ENCODE results near the gene LRCH4.
"Not testable (repeated sequence)": the region's sequence is repeated elsewhere in the genome, so short reads cannot be mapped to it uniquely, and the experiment has no call there.

Gene LRCH4

GRCh38 chr7:100536695-100537094 is 49.2 kb downstream of the LRCH4 start:
- not testable (repeated sequence) for H3K36me3 ChIP-seq (ENCODE audit: control insufficient read depth in 1 of 2, insufficient read depth in 2 of 2, low read length in 2 of 2); H3K9me3 ChIP-seq (ENCODE audit: control insufficient read depth in 1 of 2, low read length in 2 of 2); H3K27ac ChIP-seq (ENCODE audit: low read length); H3K27me3 ChIP-seq (ENCODE audit: low read depth, low read length); H3K4me3 ChIP-seq (ENCODE audit: low read depth in 1 of 2, low read length in 2 of 2)
- H3K4me1 ChIP-seq (ENCODE audit: control insufficient read depth in 1 of 2, insufficient read depth in 2 of 2, low read length in 2 of 2): peaks cover 5 to 13% of the 10 kb centered on the region in 2 donors

DNA sequence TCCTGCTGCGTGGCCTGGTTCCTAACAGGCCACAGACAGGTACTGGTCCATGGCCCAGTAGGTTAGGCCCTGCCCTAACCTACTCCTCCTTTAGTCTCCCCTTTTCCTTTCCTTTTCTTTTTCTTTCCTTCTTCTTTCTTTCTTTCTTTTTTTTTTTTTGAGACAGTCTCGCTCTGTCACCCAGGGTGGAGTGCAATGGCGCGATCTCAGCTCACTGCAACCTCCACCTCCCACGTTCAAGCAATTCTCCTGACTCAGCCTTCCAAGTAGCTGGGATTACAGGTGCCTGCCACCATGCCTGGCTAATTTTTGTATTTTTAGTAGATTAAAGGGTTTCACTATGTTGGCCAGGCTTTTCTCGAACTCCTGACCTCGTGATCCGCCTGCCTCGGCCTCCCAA is 49.9 kb downstream of the LRCH4 start:
- H3K4me3 ChIP-seq (ENCODE audit: low read depth in 1 of 2, low read length in 2 of 2); H3K9me3 ChIP-seq (ENCODE audit: control insufficient read depth in 1 of 2, low read length in 2 of 2); H3K36me3 ChIP-seq (ENCODE audit: control insufficient read depth in 1 of 2, insufficient read depth in 2 of 2, low read length in 2 of 2); H3K27ac ChIP-seq (ENCODE audit: low read length); H3K27me3 ChIP-seq (ENCODE audit: low read depth, low read length): not testable (repeated sequence)
- H3K4me1 ChIP-seq (ENCODE audit: control insufficient read depth in 1 of 2, insufficient read depth in 2 of 2, low read length in 2 of 2): peaks cover 5 to 13% of the 10 kb centered on the region in 2 donors

DNA sequence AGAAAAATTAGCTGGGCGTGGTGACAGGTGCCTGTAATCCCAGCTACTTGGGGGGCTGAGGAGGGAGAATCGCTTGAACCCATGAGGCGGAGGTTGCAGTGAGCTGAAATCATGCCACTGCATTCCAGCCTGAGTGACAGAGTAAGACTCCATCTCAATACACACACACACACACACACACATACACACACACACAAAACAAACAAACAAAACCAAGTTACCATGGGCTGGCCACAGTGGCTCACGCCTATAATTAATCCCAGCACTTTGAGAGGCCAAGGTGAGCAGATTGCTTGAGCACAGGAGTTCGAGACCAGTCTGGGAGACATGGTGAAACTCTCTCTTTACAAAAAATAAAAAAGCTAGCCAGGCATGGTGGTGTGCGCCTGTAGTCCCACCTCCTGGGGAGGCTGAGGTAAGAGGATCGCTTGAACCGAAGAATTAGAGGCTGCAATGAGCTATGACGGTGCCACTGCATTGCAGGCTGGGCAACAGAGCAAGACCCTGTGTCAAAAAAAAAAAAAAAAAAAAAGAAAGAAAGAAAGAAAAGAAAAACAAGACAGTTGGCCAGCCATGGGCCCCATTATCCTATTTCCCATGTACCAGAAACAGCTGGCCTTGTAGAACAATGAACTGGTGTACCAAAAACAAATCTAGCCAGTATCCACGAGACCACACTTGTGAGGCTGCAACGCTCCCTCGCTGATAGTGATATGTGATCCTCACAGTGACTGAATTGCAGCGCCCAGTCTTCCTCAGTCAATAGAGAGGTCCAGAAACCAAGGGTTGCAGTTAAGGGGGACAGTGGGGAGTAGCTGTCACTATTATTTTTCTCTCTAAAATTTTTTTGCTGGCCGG is 53.5 kb downstream of the LRCH4 start:
- H3K9me3 ChIP-seq (ENCODE audit: control insufficient read depth in 1 of 2, low read length in 2 of 2): no peaks in the 10 kb centered on the region
- H3K36me3 ChIP-seq (ENCODE audit: control insufficient read depth in 1 of 2, insufficient read depth in 2 of 2, low read length in 2 of 2): no peaks in the 10 kb centered on the region
- no peak overlapping the region for H3K27ac ChIP-seq (ENCODE audit: low read length)
- H3K27me3 ChIP-seq (ENCODE audit: low read depth, low read length): no peaks in the 10 kb centered on the region
- H3K4me1 ChIP-seq (ENCODE audit: control insufficient read depth in 1 of 2, insufficient read depth in 2 of 2, low read length in 2 of 2): no peaks in the 10 kb centered on the region
- no peak overlapping the region for H3K4me3 ChIP-seq (ENCODE audit: low read depth in 1 of 2, low read length in 2 of 2)

DNA sequence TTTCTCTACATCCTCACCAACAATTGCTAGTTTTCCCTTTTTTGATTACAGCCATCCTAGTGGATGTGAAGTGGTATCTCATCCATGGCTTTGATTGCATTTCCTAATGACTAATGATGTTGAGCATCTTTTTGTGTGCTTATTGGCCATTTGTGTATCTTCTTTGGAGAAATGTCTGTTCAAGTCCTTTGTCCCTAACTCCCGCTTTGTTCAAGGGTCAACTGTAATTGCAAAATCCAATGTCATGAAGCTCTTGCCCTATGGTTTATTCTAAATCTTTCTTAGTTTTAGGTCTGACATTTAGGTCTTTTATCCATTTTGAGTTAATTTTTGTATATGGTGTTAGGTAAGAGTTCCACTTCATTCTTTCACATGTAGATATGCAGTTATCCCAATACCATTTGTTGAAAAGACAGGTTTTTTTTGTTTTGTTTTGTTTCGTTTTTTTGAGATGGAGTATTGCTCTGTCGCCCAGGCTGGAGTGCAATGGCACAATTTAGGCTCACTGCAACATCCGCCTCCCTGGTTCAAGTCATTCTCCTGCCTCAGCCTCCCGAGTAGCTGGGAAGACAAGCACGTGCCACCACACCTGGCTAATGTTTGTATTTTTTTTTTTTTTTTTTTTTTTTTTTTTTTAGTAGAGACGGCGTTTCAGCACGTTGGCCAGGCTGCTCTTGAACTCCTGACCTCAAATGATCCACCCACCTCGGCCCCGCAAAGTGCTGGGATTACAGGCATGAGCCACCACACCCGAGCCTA is 57.6 kb downstream of the LRCH4 start:
- H3K27ac ChIP-seq (ENCODE audit: low read length); H3K9me3 ChIP-seq (ENCODE audit: control insufficient read depth in 1 of 2, low read length in 2 of 2); H3K36me3 ChIP-seq (ENCODE audit: control insufficient read depth in 1 of 2, insufficient read depth in 2 of 2, low read length in 2 of 2); H3K27me3 ChIP-seq (ENCODE audit: low read depth, low read length); H3K4me3 ChIP-seq (ENCODE audit: low read depth in 1 of 2, low read length in 2 of 2); H3K4me1 ChIP-seq (ENCODE audit: control insufficient read depth in 1 of 2, insufficient read depth in 2 of 2, low read length in 2 of 2): not testable (repeated sequence)

All from muscle layer of duodenum (tissue), 2 donors.